Stimulated activated CD8-positive, alpha-beta memory T cell treated with anti-CD3 and anti-CD28 coated beads, Interleukin-7, amount 100 ng/mL, for 24 hours (primary cell): ENCODE measurements around the gene ATRNL1.

ENCODE experiments used
- DNase-seq: peaks from one replicate; pipeline ENCODE4 v3.0.0-alpha.2; 2020; ENCODE audit warnings: low read depth

ATRNL1 gene, protein sequence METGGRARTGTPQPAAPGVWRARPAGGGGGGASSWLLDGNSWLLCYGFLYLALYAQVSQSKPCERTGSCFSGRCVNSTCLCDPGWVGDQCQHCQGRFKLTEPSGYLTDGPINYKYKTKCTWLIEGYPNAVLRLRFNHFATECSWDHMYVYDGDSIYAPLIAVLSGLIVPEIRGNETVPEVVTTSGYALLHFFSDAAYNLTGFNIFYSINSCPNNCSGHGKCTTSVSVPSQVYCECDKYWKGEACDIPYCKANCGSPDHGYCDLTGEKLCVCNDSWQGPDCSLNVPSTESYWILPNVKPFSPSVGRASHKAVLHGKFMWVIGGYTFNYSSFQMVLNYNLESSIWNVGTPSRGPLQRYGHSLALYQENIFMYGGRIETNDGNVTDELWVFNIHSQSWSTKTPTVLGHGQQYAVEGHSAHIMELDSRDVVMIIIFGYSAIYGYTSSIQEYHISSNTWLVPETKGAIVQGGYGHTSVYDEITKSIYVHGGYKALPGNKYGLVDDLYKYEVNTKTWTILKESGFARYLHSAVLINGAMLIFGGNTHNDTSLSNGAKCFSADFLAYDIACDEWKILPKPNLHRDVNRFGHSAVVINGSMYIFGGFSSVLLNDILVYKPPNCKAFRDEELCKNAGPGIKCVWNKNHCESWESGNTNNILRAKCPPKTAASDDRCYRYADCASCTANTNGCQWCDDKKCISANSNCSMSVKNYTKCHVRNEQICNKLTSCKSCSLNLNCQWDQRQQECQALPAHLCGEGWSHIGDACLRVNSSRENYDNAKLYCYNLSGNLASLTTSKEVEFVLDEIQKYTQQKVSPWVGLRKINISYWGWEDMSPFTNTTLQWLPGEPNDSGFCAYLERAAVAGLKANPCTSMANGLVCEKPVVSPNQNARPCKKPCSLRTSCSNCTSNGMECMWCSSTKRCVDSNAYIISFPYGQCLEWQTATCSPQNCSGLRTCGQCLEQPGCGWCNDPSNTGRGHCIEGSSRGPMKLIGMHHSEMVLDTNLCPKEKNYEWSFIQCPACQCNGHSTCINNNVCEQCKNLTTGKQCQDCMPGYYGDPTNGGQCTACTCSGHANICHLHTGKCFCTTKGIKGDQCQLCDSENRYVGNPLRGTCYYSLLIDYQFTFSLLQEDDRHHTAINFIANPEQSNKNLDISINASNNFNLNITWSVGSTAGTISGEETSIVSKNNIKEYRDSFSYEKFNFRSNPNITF (N-terminal part only)

DNA sequence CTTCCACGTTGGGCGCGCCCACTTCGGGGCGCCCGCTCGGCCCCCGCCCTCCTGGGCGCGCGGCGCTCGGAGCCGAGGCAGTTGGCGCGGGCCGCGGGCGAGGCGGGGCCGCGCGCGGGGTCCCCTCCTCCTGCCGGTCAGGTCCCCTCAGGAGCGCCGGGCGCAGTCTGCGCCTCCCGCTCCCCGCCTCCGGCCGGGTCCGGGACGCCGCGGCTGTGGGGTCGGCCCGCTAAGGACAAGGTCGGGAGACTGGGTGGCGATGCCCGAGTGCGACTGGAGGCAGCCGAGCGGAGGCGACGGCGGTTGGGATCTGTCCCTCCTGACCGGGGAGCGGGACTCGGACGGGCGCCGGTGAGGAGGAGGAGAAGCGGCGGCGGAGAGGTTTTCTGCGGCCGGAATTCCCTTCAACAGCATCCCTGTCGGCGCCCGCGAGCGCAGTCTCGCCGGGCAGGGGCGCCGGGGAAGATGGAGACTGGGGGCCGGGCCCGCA lies at the start of gene ATRNL1:
Gene ATRNL1 (plus strand): TSS at position 80 of the 490 bp plus-strand sequence. CDS start 386 bp downstream, at position 466.
- DNase-seq: no peak

DNA sequence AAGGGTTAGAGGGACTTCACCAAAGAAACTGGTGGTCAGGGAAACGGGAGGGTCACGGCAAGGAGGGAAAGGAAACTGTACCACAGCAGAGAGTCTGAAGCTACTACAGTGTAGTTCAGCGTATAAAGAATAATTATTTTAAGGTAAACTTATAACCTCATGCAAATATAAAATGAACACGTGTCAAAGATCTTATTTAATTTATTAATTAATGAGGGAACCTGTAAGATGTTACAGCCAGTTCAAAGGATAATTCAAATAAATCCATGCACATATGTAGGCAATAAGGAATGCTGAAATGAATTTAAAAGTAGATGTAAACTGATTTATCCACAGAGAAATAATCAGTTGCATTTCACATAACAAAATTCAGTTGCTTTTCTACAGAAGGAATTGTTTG lies 49.4 kb upstream of the ATRNL1 start:
- no peak for DNase-seq

DNA sequence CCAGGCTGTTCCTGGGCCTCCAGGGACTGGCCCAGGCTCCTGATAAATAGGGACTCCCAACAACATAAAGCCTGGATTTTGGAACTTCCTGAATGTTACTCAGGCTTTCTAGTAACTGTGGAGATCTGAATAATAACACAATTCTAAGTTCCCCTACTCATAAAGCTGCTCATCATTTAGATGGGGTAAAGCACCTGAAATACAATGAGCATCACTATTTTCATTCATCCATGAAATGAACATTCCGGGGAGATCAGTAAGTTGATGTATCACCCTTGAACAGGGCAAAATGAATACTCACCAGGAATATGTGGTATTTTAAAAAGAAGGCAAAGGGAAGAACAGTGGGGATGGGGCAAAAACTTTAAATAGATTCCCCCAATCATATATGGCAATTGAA lies 48.3 kb upstream of the ATRNL1 start:
- no peak for DNase-seq

DNA sequence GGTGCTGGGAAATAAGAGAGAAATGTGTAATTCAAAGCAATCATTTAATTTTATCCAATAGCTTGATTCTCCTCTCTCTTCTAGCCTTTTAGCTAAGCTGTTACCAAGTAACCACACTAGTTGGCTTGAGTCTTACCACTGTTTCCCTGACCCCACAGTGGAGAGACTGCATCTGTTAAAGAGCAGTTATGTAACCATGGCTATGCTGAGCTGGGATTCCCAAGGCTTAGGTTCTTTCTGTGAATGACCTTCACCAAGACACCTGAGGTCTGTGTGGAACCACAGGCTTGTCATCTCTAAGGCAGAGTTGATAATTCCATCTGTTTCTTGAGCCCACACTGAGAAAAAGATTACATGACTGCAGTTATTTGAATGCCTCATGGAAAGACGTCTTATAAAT lies 47.7 kb upstream of the ATRNL1 start:
- DNase-seq: no peak

DNA sequence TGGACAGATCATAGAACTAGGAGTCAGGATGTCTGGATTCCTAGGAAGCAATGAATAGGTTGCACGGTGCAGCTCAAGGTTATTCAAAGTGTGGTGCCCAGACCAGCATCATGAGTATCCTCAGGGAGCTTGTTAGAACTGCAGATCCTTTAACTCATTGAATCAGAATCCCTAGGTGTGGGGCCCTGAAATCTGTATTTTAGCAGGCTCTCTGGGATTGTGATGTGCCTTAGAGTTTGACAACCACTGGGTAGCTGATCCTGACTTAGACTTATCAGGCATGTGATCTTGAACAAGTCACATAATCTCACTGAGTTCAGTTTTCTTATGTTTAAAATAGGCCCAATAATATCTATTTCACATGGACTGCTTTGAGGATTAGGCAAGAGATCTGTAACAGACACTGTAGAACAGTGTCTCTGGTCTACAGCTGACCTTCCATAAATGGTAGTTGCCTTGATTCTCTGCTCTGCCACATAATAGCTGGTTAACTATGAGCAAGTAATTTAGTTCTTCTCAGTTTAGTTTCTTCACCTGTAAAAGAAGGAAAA lies 46.4 kb upstream of the ATRNL1 start:
- no peak for DNase-seq

DNA sequence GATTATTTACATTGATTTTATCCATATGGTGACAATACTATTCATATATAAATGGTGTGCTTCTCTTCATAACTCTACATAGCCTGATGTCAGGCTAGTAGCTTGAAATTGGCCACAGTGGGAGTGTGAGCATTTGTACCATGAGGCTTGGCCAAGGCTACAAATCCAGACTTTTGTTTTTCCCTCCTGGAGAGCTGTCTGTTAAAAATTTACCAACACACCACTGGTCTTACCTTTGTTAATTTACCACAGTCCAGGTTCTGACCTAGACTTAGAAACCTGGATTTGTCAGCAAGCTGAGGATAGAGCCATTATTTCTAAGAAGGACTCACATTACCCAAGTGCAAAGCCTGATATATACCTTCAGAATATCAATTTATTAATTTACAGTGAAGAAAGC lies 45.5 kb upstream of the ATRNL1 start:
- DNase-seq: no peak

DNA sequence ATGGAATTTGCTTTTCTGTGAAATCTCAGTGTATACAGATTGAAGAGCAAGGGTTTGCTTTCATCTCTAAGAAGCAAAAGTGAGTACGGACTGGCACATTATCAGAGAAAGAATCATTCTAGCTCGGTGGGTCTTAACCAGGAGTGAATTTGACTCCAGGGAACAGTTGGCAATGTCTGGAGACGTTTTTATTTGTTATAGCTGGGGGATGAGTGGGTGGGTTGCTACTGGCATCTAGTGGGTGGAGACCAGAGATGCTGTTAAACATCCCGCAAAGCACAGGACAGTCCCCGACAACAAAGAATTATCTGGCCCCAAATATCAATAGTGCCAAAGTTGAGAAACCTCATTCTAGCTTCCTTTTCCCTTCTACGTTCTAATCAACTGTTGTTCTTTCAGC lies 43.8 kb upstream of the ATRNL1 start:
- no peak for DNase-seq

DNA sequence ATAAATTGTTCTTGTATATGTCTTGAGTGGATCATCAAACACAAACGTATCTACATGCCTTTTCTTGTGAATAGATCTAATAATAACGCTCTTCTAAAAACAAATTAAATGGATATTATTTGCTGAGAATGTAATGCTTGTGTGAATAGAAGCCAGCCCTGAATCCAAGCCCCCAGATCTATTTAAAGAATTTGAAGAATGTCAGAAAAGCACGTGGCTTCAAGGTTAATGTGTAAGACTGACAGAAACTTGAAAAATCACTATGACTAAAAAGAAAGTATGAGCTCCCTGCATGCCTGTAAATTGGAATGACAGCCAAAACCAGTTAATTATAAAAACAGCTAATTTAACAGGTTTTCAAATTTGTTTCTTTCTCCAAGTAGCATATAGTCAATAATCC lies 43.2 kb upstream of the ATRNL1 start:
- DNase-seq: no peak

DNA sequence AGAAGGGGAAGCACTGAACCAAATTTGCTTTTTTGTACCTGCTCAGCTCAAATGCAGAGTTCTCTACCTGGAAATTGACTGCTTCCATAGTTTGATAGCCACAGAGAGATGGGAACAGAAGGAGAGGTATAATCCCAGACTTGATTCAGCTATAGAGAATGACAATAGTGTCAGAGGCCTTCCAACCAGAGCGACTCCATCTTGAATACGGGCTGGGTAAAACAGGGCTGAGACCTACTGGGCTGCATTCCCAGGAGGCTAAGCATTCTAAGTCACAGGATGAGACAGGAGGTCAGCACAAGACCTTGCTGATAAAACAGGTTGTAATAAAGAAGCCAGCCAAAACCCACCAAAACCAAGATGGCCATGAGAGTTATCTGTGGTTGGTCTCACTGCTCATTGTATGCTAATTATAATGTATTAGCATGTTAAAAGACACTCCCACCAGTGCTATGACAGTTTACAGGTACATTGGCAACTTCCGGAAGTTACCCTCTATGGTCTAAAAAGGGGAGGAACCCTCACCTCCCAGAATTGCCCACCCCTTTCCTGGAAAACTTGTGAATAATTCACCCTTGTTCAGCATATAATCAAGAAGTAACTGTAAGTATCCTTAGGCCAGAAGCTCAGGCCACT lies 42.7 kb upstream of the ATRNL1 start:
- DNase-seq: no peak

DNA sequence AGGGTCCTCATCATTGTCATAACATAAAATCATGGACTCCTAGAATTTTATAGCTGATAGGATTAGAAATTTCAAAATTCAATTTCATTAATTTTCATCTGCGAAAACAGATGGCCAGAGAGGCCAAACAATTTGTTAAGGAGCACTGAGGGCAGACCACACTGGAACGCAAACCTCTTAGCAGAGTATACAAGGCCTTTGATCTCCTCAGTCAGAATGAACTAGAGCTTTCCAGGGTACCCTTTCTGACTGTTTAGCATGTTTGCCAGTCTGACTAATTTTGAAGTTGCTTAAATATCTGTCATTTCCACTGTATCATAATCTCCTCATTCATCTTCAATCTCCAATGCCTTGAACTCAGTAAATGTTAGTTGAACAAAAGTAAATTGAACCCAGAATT lies 41.9 kb upstream of the ATRNL1 start:
- DNase-seq: no peak

DNA sequence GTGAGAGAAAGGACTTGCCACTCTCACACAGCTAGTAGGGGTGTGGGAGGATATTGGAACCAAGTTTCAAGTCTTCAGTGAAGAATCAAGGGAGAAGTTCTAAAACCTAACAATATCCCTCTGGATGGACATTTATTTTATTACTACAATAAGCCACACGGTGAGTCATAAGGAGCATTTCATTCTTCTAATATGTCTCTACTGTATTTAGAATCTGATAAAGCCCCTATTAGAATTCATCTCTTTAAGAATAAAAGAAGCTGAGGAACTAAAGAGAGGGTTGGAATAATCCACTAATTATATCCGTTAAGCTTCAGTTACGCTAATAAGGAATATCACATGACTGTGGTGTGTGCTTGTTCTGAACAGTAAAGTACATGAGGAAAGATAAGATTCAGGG lies 40.9 kb upstream of the ATRNL1 start:
- no peak for DNase-seq

DNA sequence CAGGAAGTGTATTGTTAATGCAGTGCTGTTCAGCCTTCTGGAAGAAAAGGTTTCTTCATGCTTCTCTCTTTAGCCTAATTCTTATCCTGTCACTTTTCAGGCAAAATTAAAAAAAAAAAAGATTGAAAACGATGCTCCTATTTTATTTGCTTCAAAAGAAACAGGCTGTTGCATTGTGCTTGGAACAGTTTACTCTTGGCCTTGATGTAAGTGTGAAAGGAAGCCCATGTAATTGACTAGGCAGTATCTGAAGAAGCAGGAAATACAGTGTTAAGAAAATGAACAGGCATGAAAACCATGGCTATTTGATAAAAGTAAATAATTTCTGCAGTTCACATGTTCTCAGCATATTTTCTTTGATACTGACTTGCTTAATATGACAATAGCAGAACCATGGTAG lies 40.4 kb upstream of the ATRNL1 start:
- no peak for DNase-seq

DNA sequence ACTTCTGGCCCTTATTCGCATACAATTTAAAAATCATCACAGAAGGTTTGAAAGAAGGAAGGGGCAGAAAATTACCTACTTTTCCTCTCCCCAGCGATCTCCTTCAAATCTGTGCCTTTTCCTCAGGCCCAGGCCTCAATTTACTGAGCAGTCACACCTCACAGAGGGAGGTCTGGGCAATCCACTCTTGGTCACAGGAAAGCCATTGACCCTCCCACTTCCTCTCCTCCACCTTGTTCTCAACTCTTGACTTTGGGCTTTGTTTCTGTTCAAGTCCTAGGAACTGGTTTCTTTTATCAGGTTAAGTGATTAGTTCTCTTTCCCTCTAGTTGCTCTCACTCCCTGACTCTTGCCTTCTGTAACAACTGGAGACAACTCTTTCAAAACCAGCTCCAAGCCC lies 37.0 kb upstream of the ATRNL1 start:
- no peak for DNase-seq

DNA sequence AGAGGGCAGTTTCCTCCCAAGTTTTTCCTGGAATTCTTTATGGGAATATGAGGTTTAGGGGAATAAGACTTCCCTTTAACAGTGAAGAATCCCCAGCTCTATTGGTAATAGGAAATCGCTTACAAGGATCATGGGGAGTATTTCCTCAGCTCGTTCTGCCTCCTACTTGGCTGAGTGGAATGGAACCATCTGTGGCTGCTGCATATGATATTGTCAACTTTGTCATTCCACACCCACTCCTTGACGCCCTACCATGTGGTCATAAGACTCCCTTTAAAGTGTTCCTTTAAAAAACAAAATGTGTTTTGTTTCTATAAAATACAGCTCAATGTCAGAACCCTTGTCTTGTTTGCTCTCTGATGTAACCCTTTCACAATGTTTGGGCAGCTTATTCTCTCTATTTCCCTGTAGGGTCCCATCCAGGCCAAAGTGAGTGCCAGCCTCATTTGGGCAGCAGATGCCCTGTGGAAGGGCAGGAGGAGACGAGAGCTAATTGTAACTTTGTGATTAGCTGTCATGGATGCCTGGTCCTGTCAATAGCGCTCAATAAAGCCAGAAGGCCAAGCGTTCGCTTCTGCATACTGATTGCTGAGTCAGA lies 33.8 kb upstream of the ATRNL1 start:
- no peak for DNase-seq

DNA sequence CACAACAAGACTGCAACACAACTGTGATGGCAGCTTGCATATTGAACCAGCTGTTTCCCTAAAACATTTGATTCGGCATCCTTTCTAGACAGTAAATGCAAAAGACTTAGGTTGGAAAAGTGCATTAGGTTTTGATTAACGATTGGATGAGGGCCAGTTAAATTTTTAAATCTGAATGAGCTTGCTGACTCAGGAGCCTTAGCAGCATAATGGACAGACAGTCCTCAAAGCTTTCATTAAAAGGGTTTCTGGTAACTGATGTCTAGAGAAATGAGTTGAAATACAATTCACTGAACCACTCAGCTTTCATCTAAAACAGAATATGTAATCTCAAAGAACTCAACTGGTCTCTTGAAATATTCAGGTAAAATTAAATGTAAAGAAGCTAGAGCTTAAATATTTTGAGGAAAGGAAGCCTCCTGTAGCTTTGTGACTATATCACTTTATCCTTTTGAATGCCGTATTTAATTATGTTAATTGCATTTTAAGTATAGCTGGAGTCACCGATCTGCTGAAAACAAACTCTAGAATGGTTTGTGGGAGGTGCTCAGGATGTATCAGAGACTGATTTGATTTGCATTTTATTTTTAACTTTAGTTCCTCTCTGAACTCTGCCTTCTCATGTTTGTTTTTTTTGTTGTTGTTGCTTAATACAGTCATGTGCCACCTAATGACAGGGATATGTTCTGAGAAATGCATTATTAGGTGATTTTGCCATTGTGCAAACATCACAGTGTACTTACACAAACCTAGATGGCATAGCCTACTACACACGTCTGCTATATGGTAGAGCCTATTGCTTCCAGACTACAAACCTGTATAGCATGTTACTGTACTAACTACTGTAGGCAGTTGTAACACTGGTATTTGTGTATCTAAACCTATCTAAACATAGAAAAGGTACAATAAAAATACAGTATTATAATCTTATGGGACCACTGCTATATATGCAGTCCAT lies 29.2 kb upstream of the ATRNL1 start:
- DNase-seq: no peak

DNA sequence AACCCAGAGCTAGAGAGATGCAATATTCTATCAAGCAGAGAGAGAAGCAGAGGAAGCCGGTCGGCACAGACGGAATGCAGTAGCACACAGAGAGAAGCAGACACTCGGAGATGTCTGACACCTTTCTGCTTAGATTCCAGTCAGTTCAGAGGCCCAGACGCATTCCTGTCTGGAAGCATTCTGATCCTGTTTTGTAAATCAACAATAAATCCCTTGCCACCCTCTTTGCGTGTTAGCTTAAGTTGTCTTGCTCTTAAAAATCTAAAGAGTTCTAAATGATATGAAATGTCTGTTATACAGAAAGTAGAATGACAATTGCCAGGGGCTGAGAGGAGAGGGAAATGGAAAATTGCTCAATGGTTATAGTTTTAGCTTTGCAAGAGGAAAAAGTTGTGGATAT lies 27.4 kb upstream of the ATRNL1 start:
- no peak for DNase-seq

DNA sequence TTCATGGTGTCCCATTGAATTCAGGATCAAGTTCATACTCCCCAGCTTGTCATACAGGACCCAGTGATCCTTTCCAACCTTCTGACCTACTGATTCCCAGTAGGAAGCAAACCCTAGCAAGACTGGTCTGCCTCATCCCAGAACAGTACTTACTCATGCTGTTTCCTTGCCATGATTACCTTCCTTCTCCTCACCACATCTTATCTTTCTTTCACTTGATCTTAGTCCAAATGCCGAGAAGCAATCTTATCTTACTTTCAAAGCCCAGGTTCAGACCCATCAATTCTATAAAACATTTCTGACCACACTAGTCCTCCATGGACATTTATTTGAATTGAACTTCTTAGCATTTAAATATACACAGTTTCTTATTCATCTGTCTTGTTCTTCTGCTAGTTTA lies 26.6 kb upstream of the ATRNL1 start:
- no peak for DNase-seq

DNA sequence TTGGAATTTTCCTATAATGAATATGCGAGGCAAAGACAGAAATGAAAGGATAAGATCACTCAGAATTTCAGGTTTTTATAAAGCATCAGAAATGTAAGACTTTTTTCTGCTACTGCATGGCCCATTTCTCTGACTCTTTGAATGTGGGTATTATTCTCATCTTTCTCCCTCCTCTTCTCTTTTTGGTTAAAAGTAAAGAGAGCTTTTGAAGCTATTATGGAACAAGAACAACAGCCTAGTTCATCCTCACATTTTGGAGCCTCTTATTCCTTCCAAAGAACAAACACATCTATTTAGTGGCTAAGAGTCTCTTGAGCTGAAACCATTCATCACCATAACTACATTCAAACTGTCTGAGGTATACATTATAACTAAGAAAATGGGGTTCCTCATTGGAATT lies 19.4 kb upstream of the ATRNL1 start:
- no peak for DNase-seq

DNA sequence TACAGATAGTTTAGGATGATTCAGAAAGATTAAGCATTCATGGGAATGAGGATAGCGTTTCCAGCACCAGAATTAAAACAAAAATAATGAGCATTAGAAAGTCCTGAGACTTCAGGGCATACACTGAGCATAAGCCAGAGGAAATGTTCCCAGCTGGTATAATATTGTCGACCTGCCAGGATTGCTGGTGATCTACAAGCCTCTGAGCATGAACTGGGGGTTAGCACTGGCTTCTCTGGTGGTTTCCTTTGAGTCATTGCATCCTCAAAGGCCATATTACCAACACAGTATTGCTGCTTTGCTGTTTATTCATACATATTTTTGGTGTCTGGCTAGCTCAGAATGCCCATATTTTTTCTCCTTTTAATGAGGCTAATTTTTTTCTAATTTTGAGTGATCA lies 10.7 kb upstream of the ATRNL1 start:
- DNase-seq: no peak

DNA sequence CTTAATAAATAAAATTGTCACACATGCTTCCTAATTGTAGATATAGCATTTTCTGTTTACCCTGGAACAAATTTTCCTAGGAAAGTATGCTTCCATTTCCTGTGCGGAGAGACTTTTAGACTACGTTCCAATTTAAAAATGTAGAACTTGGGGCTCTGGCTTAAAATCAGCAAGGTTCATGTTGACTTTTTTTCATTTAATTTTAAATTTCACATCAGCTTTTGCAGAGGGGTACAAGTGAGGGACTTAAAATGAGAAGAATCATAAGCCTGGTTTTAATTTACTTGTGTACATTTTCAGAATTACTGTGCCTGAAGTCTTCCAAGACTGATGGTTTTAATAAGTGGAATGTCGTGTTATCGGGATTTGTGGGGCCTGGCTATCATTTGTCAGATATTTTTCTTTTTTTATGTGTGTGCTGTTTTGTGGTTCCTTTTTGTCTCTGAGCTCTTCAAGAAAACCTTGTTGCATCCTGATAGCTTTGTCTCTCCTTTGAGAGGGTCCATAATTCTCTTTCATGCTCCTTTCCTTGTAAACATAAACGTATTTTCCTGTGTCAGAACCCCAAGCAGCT lies 8.8 kb upstream of the ATRNL1 start:
- no peak for DNase-seq
